ENCODE measurements around the gene TBC1D22A. TPM values are rescaled to one million over a fixed set of nuclear protein-coding genes. Genes with fewer than 3 reads are reported as not detected.

TBC1D22A gene
- total and polyA plus RNA-seq, 2 donors (not counting 3 experiments of a cell fraction or from before 2014, with no cell fraction given) = 26.1 to 32.4 TPM

DNA sequence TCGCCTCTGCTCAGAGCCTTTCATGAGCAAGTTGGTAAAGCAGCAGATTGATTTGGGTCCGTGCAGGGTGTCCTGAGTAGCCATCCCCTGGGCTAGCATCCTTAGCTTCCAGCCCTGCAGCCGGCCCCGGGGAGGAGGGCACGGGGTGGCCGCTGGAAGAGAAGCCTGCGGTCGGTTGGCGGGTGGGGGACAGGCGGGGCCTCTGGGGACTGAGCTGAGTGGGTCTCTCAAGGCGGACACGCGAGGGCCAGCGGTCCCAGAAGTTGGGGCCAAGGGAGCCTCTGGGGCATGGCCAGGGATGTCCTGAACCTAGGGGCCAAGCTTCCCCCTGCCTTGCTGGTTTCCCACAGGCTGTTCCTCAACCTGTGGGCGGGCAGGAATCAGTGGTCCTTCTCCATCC, 143.0 kb downstream of the TBC1D22A start:
- CTCF ChIA-PET = interaction anchor here (1.0 to 1.8 kb wide), 3 partner anchors 13 to 61 kb away, joined by 3 to 4 read pairs (median 3); no protein-coding TSS in a partner anchor
- intact Hi-C loops (cut with micrococcal nuclease) (no loop called here), dilution Hi-C loops (cut with MboI; ENCODE audit: extremely low pct_ligation_motif_present, low sequenced_read_pairs) (no loop called here)
- H3K9ac ChIP-seq (replicated peaks; ENCODE audit: extremely low read depth, insufficient read depth, low read length) = no peak overlapping the region
- H3K9me1 ChIP-seq (replicated peaks; ENCODE audit: control insufficient read depth, extremely low read depth, insufficient read depth, low read length) = no peaks in the 10 kb centered on the region
- H2AFZ ChIP-seq (ENCODE audit: low read depth, low read length) = no peak overlapping the region
- H4K20me1 ChIP-seq (replicated peaks; ENCODE audit: control insufficient read depth, extremely low read depth, insufficient read depth, low read length) = no peaks in the 10 kb centered on the region
- POLR2A ChIA-PET = no interaction called here
- H3K9me3 ChIP-seq (replicated peaks; ENCODE audit: control insufficient read depth, insufficient read depth, low read length) = no peaks in the 10 kb centered on the region
- H3K79me2 ChIP-seq (ENCODE audit: control insufficient read depth, insufficient read depth, low read length) = no peaks in the 10 kb centered on the region
- no peaks in the 10 kb centered on the region for H3K36me3 ChIP-seq (ENCODE audit: control insufficient read depth in 2 of 2, extremely low read depth in 1 of 2, insufficient read depth in 2 of 2, low read length in 2 of 2)
- no peak for TF ChIP-seq POLR2AphosphoS5 (IDR thresholded peaks at IDR 0.05; ENCODE audit: insufficient read depth, low read depth, low read length)
- no peak for TF ChIP-seq FOS (IDR thresholded peaks at IDR 0.05; ENCODE audit: borderline replicate concordance, insufficient read depth, low read length)
- no peak for TF ChIP-seq GATA2 (IDR thresholded peaks at IDR 0.05; ENCODE audit: insufficient read depth, insufficient read length, low read depth, low read length)
- no peak for TF ChIP-seq POLR2A (IDR thresholded peaks at IDR 0.05; ENCODE audit: low read depth, low read length)
- no peak for TF ChIP-seq JUN (IDR thresholded peaks at IDR 0.05; ENCODE audit: borderline replicate concordance, insufficient read depth, insufficient read length, low read depth)
- TF ChIP-seq, protein P1, sequence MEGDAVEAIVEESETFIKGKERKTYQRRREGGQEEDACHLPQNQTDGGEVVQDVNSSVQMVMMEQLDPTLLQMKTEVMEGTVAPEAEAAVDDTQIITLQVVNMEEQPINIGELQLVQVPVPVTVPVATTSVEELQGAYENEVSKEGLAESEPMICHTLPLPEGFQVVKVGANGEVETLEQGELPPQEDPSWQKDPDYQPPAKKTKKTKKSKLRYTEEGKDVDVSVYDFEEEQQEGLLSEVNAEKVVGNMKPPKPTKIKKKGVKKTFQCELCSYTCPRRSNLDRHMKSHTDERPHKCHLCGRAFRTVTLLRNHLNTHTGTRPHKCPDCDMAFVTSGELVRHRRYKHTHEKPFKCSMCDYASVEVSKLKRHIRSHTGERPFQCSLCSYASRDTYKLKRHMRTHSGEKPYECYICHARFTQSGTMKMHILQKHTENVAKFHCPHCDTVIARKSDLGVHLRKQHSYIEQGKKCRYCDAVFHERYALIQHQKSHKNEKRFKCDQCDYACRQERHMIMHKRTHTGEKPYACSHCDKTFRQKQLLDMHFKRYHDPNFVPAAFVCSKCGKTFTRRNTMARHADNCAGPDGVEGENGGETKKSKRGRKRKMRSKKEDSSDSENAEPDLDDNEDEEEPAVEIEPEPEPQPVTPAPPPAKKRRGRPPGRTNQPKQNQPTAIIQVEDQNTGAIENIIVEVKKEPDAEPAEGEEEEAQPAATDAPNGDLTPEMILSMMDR (IDR thresholded peaks at IDR 0.05; ENCODE audit: extremely low read depth in 1 of 2, insufficient read depth in 1 of 2, low read depth in 1 of 2, low read length in 2 of 2) = no peak
- no peak for TF ChIP-seq MYC (IDR thresholded peaks at IDR 0.05; ENCODE audit: low read depth, low read length)
- TF ChIP-seq EZH2 (IDR thresholded peaks at IDR 0.05; ENCODE audit: borderline replicate concordance, low read depth, low read length, severe bottlenecking) = no peak
- TF ChIP-seq, protein P2, sequence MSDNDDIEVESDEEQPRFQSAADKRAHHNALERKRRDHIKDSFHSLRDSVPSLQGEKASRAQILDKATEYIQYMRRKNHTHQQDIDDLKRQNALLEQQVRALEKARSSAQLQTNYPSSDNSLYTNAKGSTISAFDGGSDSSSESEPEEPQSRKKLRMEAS (IDR thresholded peaks at IDR 0.05; ENCODE audit: insufficient read depth, insufficient read length) = no peak
- H3K4me3 ChIP-seq (replicated peaks in 1 of 3; ENCODE audit: insufficient read depth in 1 of 3, low read depth in 1 of 3, low read length in 3 of 3) = no peak overlapping the region
- H3K4me2 ChIP-seq (ENCODE audit: insufficient read depth, low read length) = no peak overlapping the region
- DNase-seq (ENCODE audit: low read depth, low spot score) (no peak), FAIRE-seq (no peak)
- no peak overlapping the region for H3K27ac ChIP-seq (ENCODE audit: insufficient read depth, low read depth, low read length)
- no peaks in the 10 kb centered on the region for H3K4me1 ChIP-seq (ENCODE audit: control insufficient read depth, extremely low read depth, insufficient read depth, low read length)
- BruUV-seq (replicated peaks) = no TSS peak
- no peaks in the 10 kb centered on the region for H3K27me3 ChIP-seq (ENCODE audit: control insufficient read depth in 2 of 2, insufficient read depth in 2 of 2, low read length in 2 of 2)
